Activated naive CD8-positive, alpha-beta T cell treated with anti-CD3 and anti-CD28 coated beads, Interleukin-2, amount 50 U/mL, for 24 hours (primary cell): Measurements from ENCODE around the gene ZBTB24.

ENCODE experiments used
- ATAC-seq: fragments of 150-1000 bp; cut with Tn5 transposase; one replicate; pipeline ENCODE4 v1.10.0; 2021
- DNase-seq: peaks from one replicate; pipeline ENCODE4 v3.0.0; 2021
- H3K27ac Mint-ChIP-seq: one replicate; pipeline ENCODE4 v1.8.0; 2021; ENCODE audit warnings: mild to moderate bottlenecking, mixed read lengths
- H3K27me3 Mint-ChIP-seq: one replicate; pipeline ENCODE4 v1.8.0; 2021; ENCODE audit warnings: mixed read lengths
- H3K36me3 Mint-ChIP-seq: one replicate; pipeline ENCODE4 v1.8.0; 2021; ENCODE audit warnings: low read depth, mixed read lengths
- H3K4me1 Mint-ChIP-seq: one replicate; pipeline ENCODE4 v1.8.0; 2021; ENCODE audit warnings: mixed read lengths
- H3K4me3 Mint-ChIP-seq: one replicate; pipeline ENCODE4 v1.8.0; 2021; ENCODE audit warnings: mild to moderate bottlenecking, moderate library complexity, mixed read lengths
- H3K9me3 Mint-ChIP-seq: one replicate; pipeline ENCODE4 v1.8.0; 2021; ENCODE audit warnings: mixed read lengths

ZBTB24 gene

GRCh38 chr6:109510358-109510757 lies 27.3 kb upstream of the ZBTB24 start:
- peaks cover under 1% of the 10 kb centered on the region for H3K36me3 Mint-ChIP-seq
- no peaks in the 10 kb centered on the region for H3K9me3 Mint-ChIP-seq
- H3K27ac Mint-ChIP-seq, result no peak overlapping the region
- DNase-seq (no peak), ATAC-seq (no peak)
- peaks cover 11% of the 10 kb centered on the region for H3K4me1 Mint-ChIP-seq
- H3K4me3 Mint-ChIP-seq, result no peak overlapping the region
- H3K27me3 Mint-ChIP-seq, result no peaks in the 10 kb centered on the region

- DNase-seq (no peak), ATAC-seq (no peak)
- Mint-ChIP-seq H3K27me3 (no peaks in the 10 kb centered on the region), H3K27ac (no peak overlapping the region), H3K4me1 (no peaks in the 10 kb centered on the region), H3K9me3 (no peaks in the 10 kb centered on the region), H3K36me3 (no peaks in the 10 kb centered on the region), H3K4me3 (no peak overlapping the region)
Measured at GRCh38 chr6:109508166-109508860, 25.3 kb upstream of the ZBTB24 start.

GRCh38 chr6:109507490-109508072 lies 24.6 kb upstream of the ZBTB24 start:
- ATAC-seq (no peak), DNase-seq (no peak)
- H3K9me3 Mint-ChIP-seq, result no peaks in the 10 kb centered on the region
- H3K4me1 Mint-ChIP-seq, result no peaks in the 10 kb centered on the region
- no peak overlapping the region for H3K4me3 Mint-ChIP-seq
- no peaks in the 10 kb centered on the region for H3K27me3 Mint-ChIP-seq
- H3K36me3 Mint-ChIP-seq, result no peaks in the 10 kb centered on the region
- H3K27ac Mint-ChIP-seq, result no peak overlapping the region

GRCh38 chr6:109506841-109507240 lies 23.8 kb upstream of the ZBTB24 start:
- H3K9me3 Mint-ChIP-seq, result no peaks in the 10 kb centered on the region
- H3K27me3 Mint-ChIP-seq, result no peaks in the 10 kb centered on the region
- ATAC-seq, result no peak
- DNase-seq, result no peak
- no peaks in the 10 kb centered on the region for H3K36me3 Mint-ChIP-seq
- H3K27ac Mint-ChIP-seq, result no peak overlapping the region
- H3K4me3 Mint-ChIP-seq, result no peak overlapping the region
- H3K4me1 Mint-ChIP-seq, result no peaks in the 10 kb centered on the region

DNA sequence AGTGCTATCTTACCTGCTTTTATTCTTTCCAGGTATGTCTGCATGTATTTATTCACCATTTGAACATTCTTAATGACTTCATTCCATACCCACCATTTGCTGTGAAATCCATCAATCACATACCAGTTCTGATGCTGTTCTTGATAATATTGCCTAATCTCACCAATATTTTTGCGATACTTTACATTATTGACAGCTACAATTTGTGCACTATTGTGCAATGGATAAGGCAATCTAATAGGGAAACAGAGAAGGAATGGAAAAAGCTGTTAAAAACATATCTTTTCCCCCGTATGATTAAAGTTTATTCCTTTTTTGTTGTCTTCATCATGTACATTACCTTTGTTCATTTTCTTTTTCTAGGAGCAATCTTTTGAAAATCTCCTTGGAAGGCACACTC lies 23.3 kb upstream of the ZBTB24 start:
- no peak overlapping the region for H3K27ac Mint-ChIP-seq
- no peaks in the 10 kb centered on the region for H3K27me3 Mint-ChIP-seq
- DNase-seq (no peak), ATAC-seq (no peak)
- H3K4me1 Mint-ChIP-seq, result no peaks in the 10 kb centered on the region
- H3K9me3 Mint-ChIP-seq, result no peaks in the 10 kb centered on the region
- no peak overlapping the region for H3K4me3 Mint-ChIP-seq
- no peaks in the 10 kb centered on the region for H3K36me3 Mint-ChIP-seq

DNA sequence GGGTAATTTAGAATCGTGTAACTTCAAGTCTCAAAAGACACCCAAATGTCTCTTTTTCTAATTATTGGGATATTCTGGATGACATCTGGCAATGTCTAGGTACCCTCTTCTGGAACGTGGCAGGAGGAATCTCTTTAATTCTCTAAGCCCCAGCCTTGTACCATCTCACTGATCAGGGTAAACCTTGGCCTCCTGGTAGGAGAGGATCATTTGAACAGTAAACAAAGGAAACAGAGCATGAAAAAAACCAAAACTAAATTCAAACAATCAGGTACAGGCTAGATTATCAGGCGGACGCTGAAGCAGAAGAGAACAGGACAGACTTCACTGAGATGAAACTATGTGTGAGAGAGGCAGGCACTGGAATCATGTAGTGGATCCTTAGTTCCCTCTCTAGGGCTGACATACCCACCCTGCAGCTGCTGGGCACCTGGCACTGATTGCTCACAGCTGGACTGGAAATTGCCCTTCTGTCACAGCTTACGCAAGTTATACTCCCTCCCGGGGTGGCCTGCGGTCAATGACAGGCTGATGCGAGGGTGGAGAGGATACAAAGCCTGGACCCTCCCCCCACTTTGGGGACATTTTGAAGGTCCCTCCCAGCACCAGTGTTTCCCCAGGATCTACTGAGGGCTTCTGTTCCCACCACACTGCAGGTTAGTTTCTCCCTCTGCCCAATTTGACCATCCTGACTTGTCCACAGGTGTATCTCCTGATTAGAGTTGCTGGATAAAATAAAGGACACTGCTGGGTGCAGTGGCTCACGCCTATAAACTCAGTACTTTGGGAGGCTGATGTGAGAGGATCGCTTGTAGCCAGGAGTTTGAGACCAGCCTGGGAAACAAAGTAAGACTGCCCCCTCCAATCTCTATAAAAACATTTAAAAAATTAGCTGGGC lies 20.6 kb upstream of the ZBTB24 start:
- no peak overlapping the region for H3K27ac Mint-ChIP-seq
- no peak overlapping the region for H3K4me3 Mint-ChIP-seq
- DNase-seq, result no peak
- H3K27me3 Mint-ChIP-seq, result no peaks in the 10 kb centered on the region
- no peaks in the 10 kb centered on the region for H3K36me3 Mint-ChIP-seq
- H3K4me1 Mint-ChIP-seq, result no peaks in the 10 kb centered on the region
- no peaks in the 10 kb centered on the region for H3K9me3 Mint-ChIP-seq
- ATAC-seq, result no peak

- Mint-ChIP-seq H3K36me3 (no peaks in the 10 kb centered on the region), H3K27me3 (no peaks in the 10 kb centered on the region), H3K4me3 (no peak overlapping the region), H3K4me1 (peaks cover 9% of the 10 kb centered on the region), H3K27ac (no peak overlapping the region), H3K9me3 (no peaks in the 10 kb centered on the region)
- no peak for DNase-seq
- no peak for ATAC-seq
Measured at GRCh38 chr6:109498936-109499335, 15.9 kb upstream of the ZBTB24 start.

DNA sequence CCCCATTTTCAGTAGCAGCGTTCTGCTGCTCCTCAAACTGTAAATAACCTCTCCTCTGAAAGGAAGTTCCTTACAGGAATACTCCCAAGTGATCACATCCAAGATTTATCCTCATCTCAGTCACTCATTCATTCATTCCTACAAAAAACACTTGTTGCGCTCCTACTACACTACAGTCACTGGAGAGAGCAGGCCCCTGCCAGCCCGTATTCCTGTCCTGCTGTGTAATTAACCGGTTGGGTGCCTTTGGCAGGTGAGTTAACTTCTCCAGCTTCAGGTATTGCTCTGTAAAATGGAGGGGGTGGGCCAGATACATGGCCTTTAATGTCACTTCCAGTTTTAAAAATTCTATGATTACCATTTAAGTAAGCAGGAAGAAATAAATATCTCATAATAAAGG lies 15.0 kb upstream of the ZBTB24 start:
- no peak overlapping the region for H3K27ac Mint-ChIP-seq
- H3K9me3 Mint-ChIP-seq, result no peaks in the 10 kb centered on the region
- H3K27me3 Mint-ChIP-seq, result no peaks in the 10 kb centered on the region
- DNase-seq (no peak), ATAC-seq (no peak)
- H3K4me3 Mint-ChIP-seq, result no peak overlapping the region
- peaks cover 14% of the 10 kb centered on the region for H3K4me1 Mint-ChIP-seq
- no peaks in the 10 kb centered on the region for H3K36me3 Mint-ChIP-seq

- ATAC-seq, result peak; percentile 42
- H3K27me3 Mint-ChIP-seq, result no peaks in the 10 kb centered on the region
- H3K36me3 Mint-ChIP-seq, result no peaks in the 10 kb centered on the region
- H3K4me3 Mint-ChIP-seq, result no peak overlapping the region
- H3K27ac Mint-ChIP-seq, result no peak overlapping the region
- peaks cover 22% of the 10 kb centered on the region for H3K4me1 Mint-ChIP-seq
- H3K9me3 Mint-ChIP-seq, result no peaks in the 10 kb centered on the region
- DNase-seq, result no peak
Measured at GRCh38 chr6:109496036-109496772, 13.2 kb upstream of the ZBTB24 start.

DNA sequence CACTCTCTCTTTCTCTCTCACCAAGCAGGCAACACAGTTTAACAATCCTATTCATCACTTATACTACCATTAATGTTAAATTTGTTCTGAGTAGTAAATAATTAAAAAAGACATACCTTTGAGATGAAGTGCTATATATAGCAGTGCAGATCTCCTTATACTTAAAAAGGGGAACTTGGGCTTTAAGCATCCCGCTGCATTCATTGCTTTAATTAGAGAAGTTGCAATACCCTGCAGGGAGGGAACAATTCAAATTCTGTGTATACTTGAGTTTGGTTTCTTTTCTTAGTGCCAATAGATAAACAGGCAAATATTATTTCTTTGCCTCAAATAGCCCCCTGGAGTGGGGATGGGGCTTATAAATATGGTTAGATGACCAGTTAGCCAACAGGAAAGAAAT lies 10.8 kb upstream of the ZBTB24 start:
- no peak overlapping the region for H3K4me3 Mint-ChIP-seq
- DNase-seq (no peak), ATAC-seq (no peak)
- no peaks in the 10 kb centered on the region for H3K36me3 Mint-ChIP-seq
- H3K27ac Mint-ChIP-seq, result no peak overlapping the region
- H3K4me1 Mint-ChIP-seq, result peaks cover 35% of the 10 kb centered on the region
- no peaks in the 10 kb centered on the region for H3K9me3 Mint-ChIP-seq
- no peaks in the 10 kb centered on the region for H3K27me3 Mint-ChIP-seq

DNA sequence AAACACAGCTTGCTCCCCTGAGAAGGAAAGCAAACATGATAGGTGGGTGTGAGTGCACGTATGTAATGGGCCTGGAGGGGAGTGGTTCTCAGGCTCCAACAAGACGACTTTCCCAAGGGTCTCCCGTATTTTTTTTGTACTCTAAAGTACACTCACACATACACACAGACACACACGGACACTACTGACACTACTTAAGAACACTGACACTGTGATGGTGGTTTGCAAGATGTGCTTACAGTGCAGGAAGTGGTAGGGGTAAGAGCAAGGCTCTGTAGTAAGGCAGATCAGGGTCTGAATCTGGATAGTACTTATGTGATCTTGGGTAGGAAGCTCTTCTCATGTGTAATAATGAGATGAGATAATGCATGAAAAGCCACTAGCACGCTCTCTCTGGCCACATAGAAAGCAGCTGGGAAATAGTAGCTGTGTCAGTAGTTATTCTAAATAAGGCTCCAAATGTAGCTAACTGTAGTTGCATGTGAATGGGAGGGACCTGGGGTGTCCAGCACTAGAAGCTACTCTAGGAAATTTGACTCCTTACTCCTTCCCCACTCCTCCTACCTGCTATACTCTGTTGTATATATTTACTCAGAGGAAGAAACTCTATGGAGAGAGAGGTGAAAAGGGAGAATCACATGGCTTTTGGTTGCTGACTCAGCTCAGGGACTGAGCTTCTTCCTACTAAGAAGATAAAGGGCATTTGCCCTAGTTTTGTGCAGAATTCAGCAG lies 8.4 kb upstream of the ZBTB24 start:
- H3K27ac Mint-ChIP-seq, result peak overlapping the region; percentile 74
- no peaks in the 10 kb centered on the region for H3K9me3 Mint-ChIP-seq
- peaks cover 29% of the 10 kb centered on the region for H3K4me1 Mint-ChIP-seq
- no peaks in the 10 kb centered on the region for H3K27me3 Mint-ChIP-seq
- no peaks in the 10 kb centered on the region for H3K36me3 Mint-ChIP-seq
- no peak for DNase-seq
- no peak overlapping the region for H3K4me3 Mint-ChIP-seq
- peak; percentile 93 for ATAC-seq

DNA sequence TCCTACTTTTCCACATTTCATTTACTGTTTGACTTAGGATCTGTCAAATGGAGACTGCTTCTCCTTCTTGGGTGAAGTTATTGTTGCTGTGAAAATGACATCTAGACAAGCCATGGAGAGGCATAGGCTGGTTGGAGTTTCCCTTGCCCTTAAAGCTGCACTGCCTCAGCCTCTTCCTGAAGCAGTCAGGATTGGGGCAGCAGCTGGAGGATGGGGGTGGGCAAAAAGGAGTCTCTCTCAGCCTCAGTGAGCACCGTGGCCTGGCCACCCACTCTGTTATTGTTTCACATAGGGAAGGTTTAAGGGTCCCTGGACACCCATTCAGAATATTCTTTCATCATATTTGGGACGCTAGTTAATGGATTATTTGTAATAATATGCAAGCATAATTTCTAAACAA lies 7.7 kb upstream of the ZBTB24 start:
- H3K27ac Mint-ChIP-seq, result peak overlapping the region; percentile 74
- H3K4me3 Mint-ChIP-seq, result no peak overlapping the region
- H3K9me3 Mint-ChIP-seq, result no peaks in the 10 kb centered on the region
- H3K27me3 Mint-ChIP-seq, result no peaks in the 10 kb centered on the region
- H3K36me3 Mint-ChIP-seq, result no peaks in the 10 kb centered on the region
- H3K4me1 Mint-ChIP-seq, result peaks cover 26% of the 10 kb centered on the region
- ATAC-seq (peak; percentile 27), DNase-seq (no peak)

- H3K27ac Mint-ChIP-seq, result no peak overlapping the region
- H3K4me1 Mint-ChIP-seq, result peaks cover 25% of the 10 kb centered on the region
Measured at GRCh38 chr6:109488001-109488400, 5.0 kb upstream of the ZBTB24 start.

GRCh38 chr6:109486068-109486467 lies 3.0 kb upstream of the ZBTB24 start:
- no peaks in the 10 kb centered on the region for H3K9me3 Mint-ChIP-seq
- no peak for ATAC-seq
- no peak overlapping the region for H3K4me3 Mint-ChIP-seq
- peaks cover 13% of the 10 kb centered on the region for H3K36me3 Mint-ChIP-seq
- H3K4me1 Mint-ChIP-seq, result peaks cover 27% of the 10 kb centered on the region
- no peak for DNase-seq
- peaks cover 1% of the 10 kb centered on the region for H3K27me3 Mint-ChIP-seq
- H3K27ac Mint-ChIP-seq, result no peak overlapping the region

More at GRCh38 chr6:109488001-109488400, 5.0 kb upstream of the ZBTB24 start:
- Mint-ChIP-seq H3K9me3 (no peaks in the 10 kb centered on the region), H3K27me3 (peaks cover 1% of the 10 kb centered on the region), H3K4me3 (no peak overlapping the region), H3K36me3 (no peaks in the 10 kb centered on the region)
- ATAC-seq (no peak), DNase-seq (no peak)
